Ovary (tissue), 9 donors: ENCODE data around the gene MTERF4. TPM values are rescaled to one million over a fixed set of nuclear protein-coding genes. Genes with fewer than 3 reads are reported as not detected.
A peak's percentile ranks its signal among the peaks of the same experiment; 100 is the strongest.

ENCODE experiments used
- DNase-seq, 5 donors: peaks; one replicate each; pipeline ENCODE4 v3.0.0-alpha.2; 2019 to 2020
- H3K27ac ChIP-seq, 2 donors: fragments of 200-600 bp; one replicate each; pipeline versions ENCODE4 v1.5.1 to v1.8.0; 2019 to 2022
- H3K27me3 ChIP-seq: fragments of 200-600 bp; one replicate; pipeline ENCODE4 v1.8.0; 2022
- H3K36me3 ChIP-seq: fragments of 200-600 bp; sonication (generic); one replicate; pipeline ENCODE4 v1.5.1; 2019
- H3K4me1 ChIP-seq: one replicate; pipeline ENCODE4 v1.8.1; 2013; ENCODE audit warnings: mild to moderate bottlenecking, moderate library complexity; ENCODE audit not compliant: insufficient read depth
- H3K4me3 ChIP-seq: fragments of 200-600 bp; sonication (generic); one replicate; pipeline ENCODE4 v1.5.1; 2017
- H3K9me3 ChIP-seq, 2 donors: fragments of 200-600 bp in 1 of 2; sonication (generic) in 1 of 2; one replicate each; pipeline versions ENCODE4 v1.5.1 to v1.8.1; 2013 to 2019; ENCODE audit warnings: mild to moderate bottlenecking in 1 of 2, moderate library complexity in 1 of 2
- EP300 ChIP-seq: sonication (generic); formaldehyde crosslinking; IDR thresholded peaks from one replicate; pipeline ENCODE4 v1.6.1; 2017; ENCODE audit warnings: antibody characterized with exemption
- POLR2A ChIP-seq: fragments of 450-650 bp; IDR thresholded peaks from one replicate; pipeline ENCODE4 v1.6.1; 2017; ENCODE audit warnings: antibody characterized with exemption, mild to moderate bottlenecking, moderate library complexity
- WGBS, 3 donors: extraction: QIAGEN DNeasy Blood & Tissue Kit in 1 of 3; methylation state at CpG; one replicate each; pipeline versions ENCODE4 v1.1.5 to v1.1.7; 2013 to 2017; 5-methylcytosine and 5-hydroxymethylcytosine counted together
- intact Hi-C, 4 donors: fragments of 100-400 bp; cut with DNase I; formaldehyde crosslinking; loops; one replicate each; pipeline versions ENCODE4 v1.11.0 to v1.15.1; 2022 to 2023
- polyA plus RNA-seq, 2 donors: library from polyadenylated mRNA; stranded (reverse); fragments of 200-250 nt in 1 of 2; fragments of 350-450 nt in 1 of 2; fragmentation: Illumina TruSeq in 1 of 2; extraction: RNeasy Lipid Tissue Mini Kit (QIAGEN cat#74804) in 1 of 2; gene quantifications; one replicate each; pipeline ENCODE4 v1.2.3, GENCODE V29; 2013 to 2014
- total RNA-seq, 7 donors: library from RNA; depleted of rRNA in 2 of 7; stranded (reverse); fragments of >200 nt in 2 of 7; fragmentation: NEBNext Ultra II Directional in 3 of 7; extraction: Animal tissue kit (Norgen Biotek cat#: 25700) in 3 of 7; gene quantifications; one replicate each; pipeline versions ENCODE4 v1.1.0 to v1.2.4, GENCODE V29; 2016 to 2023
- TF ChIP-seq, protein P1 (sequence below), 3 donors: fragments of 450-650 bp in 2 of 3; fragments of 200-600 bp in 1 of 3; IDR thresholded peaks; one replicate each; pipeline versions ENCODE4 v1.5.1 to v1.8.0; 2016 to 2022; ENCODE audit warnings: antibody characterized with exemption in 3 of 3, mild to moderate bottlenecking in 1 of 3
- donor health status: DM: no; HTN: no; CAD: no; lungs with moderate emphysema.
- donor health status: DM: no; HTN: no; CAD: no.
- donor health status: Bipolar disorder and iron deficiency.
- donor health status: DM: yes; HTN: yes; CAD: no.
- donor health status: DM: no; HTN: no; CAD: no.
- donor health status: DM: yes; HTN: yes; CAD: no.

MTERF4 gene
- total and polyA plus RNA-seq, 9 donors = 24.8 to 60.7 (median 41.6) TPM

DNA sequence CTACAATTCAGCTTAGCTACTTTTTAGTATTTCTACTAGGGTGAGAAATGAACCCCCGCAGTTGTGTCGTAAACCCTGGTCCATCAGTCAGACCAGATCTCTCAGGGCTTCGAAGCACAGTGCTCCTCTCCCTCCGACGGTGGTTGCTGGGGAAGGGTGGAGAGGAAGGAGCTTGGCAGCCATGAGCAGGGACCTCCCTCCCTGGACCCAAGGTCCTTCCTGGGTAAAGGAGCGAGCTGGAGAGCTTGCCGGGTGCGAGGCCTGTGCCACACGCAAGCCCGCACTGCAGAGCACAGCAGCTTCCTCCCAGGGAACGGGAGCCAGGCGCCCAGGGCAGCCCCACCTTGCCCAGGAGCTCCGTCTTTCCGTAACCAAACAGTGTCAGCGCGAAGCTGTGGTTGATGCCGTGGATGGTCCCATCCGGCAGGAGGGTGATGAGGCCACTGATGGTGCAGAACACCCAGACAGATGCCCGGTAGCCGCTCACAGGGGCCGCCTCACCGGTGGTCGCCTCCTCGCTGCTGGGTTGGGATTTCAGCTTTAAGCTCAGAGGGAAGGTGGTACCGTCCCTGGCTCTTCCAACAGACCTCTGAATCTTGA is 34.7 kb upstream of the MTERF4 start:
- TF ChIP-seq, protein P1, sequence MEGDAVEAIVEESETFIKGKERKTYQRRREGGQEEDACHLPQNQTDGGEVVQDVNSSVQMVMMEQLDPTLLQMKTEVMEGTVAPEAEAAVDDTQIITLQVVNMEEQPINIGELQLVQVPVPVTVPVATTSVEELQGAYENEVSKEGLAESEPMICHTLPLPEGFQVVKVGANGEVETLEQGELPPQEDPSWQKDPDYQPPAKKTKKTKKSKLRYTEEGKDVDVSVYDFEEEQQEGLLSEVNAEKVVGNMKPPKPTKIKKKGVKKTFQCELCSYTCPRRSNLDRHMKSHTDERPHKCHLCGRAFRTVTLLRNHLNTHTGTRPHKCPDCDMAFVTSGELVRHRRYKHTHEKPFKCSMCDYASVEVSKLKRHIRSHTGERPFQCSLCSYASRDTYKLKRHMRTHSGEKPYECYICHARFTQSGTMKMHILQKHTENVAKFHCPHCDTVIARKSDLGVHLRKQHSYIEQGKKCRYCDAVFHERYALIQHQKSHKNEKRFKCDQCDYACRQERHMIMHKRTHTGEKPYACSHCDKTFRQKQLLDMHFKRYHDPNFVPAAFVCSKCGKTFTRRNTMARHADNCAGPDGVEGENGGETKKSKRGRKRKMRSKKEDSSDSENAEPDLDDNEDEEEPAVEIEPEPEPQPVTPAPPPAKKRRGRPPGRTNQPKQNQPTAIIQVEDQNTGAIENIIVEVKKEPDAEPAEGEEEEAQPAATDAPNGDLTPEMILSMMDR (IDR thresholded peaks at IDR 0.05) = no peak
- no peak for TF ChIP-seq EP300
- no peak for TF ChIP-seq POLR2A
- intact Hi-C loops = no loop called here
- no peaks in the 10 kb centered on the region for H3K27me3 ChIP-seq
- no peak overlapping the region for H3K27ac ChIP-seq
- no peaks in the 10 kb centered on the region for H3K9me3 ChIP-seq
- H3K36me3 ChIP-seq = no peaks in the 10 kb centered on the region
- no peak overlapping the region for H3K4me3 ChIP-seq
- no peaks in the 10 kb centered on the region for H3K4me1 ChIP-seq
- 93 to 95% (median 94%) methylated on average over 25 of the region's 25 CpGs for WGBS, 3 donors
- DNase-seq = peak in 1 of 5 donors; percentile 20

DNA sequence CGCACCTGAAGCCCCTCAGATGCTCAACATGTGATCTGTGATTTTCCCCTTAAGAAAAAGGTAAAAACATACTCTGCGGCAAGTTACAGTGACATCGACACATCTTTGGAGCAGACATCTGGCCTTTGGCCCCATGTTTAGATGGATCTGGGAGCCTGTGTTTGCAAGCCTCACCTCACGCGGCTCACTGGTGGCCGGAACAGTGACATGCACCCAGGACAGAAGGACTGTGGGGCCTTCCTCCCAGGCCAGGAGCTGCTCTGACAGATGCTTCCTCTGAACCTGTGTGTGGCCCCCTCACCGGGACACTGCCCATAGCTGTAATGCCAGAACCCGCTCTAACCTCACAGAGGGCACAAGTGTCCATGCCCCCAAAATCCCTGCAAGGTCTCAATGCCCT is 34.1 kb upstream of the MTERF4 start:
- no peak for TF ChIP-seq EP300
- TF ChIP-seq, protein P1 (IDR thresholded peaks at IDR 0.05) = no peak
- Histone ChIP-seq H3K4me1 (no peaks in the 10 kb centered on the region), H3K9me3 (no peaks in the 10 kb centered on the region), H3K27ac (no peak overlapping the region), H3K4me3 (no peak overlapping the region), H3K27me3 (no peaks in the 10 kb centered on the region), H3K36me3 (no peaks in the 10 kb centered on the region)
- WGBS, 3 donors = 93 to 99% (median 95%) methylated on average over 8 of the region's 8 CpGs
- intact Hi-C loops = no loop called here
- DNase-seq = peak in 1 of 5 donors; percentile 8

DNA sequence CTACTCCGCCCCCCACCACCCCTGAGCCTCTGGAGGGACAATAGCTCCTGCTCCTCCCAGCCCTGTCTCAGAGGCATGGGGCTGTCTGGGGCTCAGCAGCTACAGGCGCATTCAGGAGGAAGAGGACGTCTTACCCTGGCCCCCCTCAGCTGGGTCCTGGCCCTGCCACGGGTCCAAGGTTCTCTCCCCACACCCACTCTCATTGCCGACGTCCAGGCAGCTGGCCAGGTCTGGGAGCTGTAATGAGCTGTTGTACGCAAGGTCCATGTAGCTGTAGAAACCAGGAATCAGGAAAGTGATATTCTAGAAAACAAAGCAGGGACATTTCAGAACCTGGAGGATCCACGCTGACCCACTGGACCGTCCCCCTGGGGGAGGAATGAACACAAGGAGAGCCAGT is 33.6 kb upstream of the MTERF4 start:
- no peaks in the 10 kb centered on the region for H3K36me3 ChIP-seq
- H3K4me1 ChIP-seq = no peaks in the 10 kb centered on the region
- intact Hi-C loops = no loop called here
- peak in 1 of 5 donors; percentile 36 for DNase-seq
- H3K27me3 ChIP-seq = no peaks in the 10 kb centered on the region
- no peak overlapping the region for H3K27ac ChIP-seq
- no peaks in the 10 kb centered on the region for H3K9me3 ChIP-seq
- 40 to 64% (median 54%) methylated on average over 9 of the region's 9 CpGs for WGBS, 3 donors
- TF ChIP-seq, protein P1 (IDR thresholded peaks at IDR 0.05) = no peak
- TF ChIP-seq EP300 (no peak), POLR2A (no peak)
- no peak overlapping the region for H3K4me3 ChIP-seq

DNA sequence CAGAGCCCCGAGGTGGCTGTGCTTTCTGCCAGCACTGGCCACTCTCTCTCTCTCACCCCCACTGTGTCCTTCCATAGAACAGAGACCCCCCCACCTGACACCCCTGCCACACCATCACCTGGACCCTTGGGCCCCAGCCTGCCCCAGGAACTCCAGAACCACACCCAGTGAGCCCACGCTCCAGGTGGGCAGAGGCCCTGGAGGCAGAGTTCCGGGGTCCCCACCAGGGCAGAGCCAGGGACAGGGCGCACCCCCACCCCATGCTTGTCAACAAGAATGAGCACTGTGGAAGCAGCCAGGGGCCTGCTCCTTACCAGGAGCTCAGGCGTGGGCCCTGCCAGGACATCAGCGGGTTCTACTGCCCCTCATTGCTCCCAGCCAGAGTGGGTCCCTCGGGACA is 32.6 kb upstream of the MTERF4 start:
- Histone ChIP-seq H3K36me3 (no peaks in the 10 kb centered on the region), H3K27me3 (no peaks in the 10 kb centered on the region), H3K4me3 (no peak overlapping the region), H3K27ac (no peak overlapping the region), H3K4me1 (no peaks in the 10 kb centered on the region), H3K9me3 (no peaks in the 10 kb centered on the region)
- DNase-seq = peak in 1 of 5 donors; percentile 12
- intact Hi-C loops = no loop called here
- 92 to 97% (median 96%) methylated on average over 6 to 7 of the region's 7 CpGs for WGBS, 3 donors
- TF ChIP-seq, protein P1 (IDR thresholded peaks at IDR 0.05) = no peak
- TF ChIP-seq POLR2A (no peak), EP300 (no peak)
